ENCODE results near the gene FCRL5.

FCRL5 gene

GRCh38 chr1:157539568-157539967, 12.7 kb downstream of the FCRL5 start:
- no peak for TF ChIP-seq CTCF (IDR thresholded peaks at IDR 0.05; ENCODE audit: insufficient read depth, low read length, missing control alignments)
- no peak for DNase-seq (ENCODE audit: low read depth, low spot score)
- POLR2A ChIA-PET, result no interaction called here
- CTCF ChIA-PET, result no interaction called here
- no peak overlapping the region for H3K4me3 ChIP-seq (ENCODE audit: low read depth, low read length)

DNA sequence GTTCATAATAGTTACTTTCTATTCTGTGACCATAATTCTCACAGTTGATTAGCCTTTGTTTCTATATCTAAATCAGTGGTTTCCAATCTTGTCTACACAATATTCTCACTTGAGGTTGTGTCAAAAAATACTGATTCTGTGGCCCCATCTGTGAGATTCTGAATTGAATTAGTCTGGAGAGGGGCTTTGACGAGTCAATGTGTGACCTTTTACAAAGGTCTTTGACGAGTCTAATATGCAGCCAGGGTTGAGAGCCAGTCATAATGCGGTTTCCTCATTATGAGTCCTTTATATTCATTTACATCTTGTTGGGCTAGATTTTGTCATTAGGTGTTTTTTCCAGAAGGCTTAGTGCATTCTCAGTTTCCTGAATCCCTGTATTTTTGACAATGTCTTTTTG, 19.7 kb downstream of the FCRL5 start:
- no peak overlapping the region for H3K4me3 ChIP-seq (ENCODE audit: low read depth, low read length)
- CTCF ChIA-PET, result no interaction called here
- POLR2A ChIA-PET, result no interaction called here
- TF ChIP-seq CTCF (IDR thresholded peaks at IDR 0.05; ENCODE audit: insufficient read depth, low read length, missing control alignments), result no peak
- no peak for DNase-seq (ENCODE audit: low read depth, low spot score)

GRCh38 chr1:157523774-157524493, 28.4 kb downstream of the FCRL5 start:
- no peak for TF ChIP-seq CTCF (IDR thresholded peaks at IDR 0.05; ENCODE audit: insufficient read depth, low read length, missing control alignments)
- no peak for DNase-seq (ENCODE audit: low read depth, low spot score)
- ChIA-PET POLR2A (no interaction called here), CTCF (no interaction called here)
- H3K4me3 ChIP-seq (ENCODE audit: low read depth, low read length), result no peak overlapping the region

DNA sequence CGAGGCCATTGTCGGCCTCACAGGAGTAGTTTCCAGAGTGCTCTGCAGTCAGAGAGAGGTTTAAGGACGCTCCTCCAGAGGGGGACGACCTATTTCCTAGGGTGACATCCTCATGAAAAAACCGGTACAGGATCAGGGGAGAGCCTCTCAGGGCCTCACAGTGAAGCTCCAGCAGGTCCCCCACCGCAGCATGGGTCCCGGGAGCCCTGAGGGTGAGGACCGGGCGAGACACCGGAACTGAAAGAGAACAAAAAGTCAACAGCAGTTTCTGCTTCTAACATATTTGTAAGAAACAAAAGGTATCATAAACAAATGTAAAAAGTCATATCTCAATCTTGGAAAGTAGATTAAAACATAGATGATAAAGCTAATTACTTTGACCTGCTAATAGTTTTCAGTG, 31.3 kb downstream of the FCRL5 start:
- DNase-seq (ENCODE audit: low read depth, low spot score), result no peak
- no peak overlapping the region for H3K4me3 ChIP-seq (ENCODE audit: low read depth, low read length)
- no peak for TF ChIP-seq CTCF (IDR thresholded peaks at IDR 0.05; ENCODE audit: insufficient read depth, low read length, missing control alignments)
- POLR2A ChIA-PET, result no interaction called here
- CTCF ChIA-PET, result no interaction called here

DNA sequence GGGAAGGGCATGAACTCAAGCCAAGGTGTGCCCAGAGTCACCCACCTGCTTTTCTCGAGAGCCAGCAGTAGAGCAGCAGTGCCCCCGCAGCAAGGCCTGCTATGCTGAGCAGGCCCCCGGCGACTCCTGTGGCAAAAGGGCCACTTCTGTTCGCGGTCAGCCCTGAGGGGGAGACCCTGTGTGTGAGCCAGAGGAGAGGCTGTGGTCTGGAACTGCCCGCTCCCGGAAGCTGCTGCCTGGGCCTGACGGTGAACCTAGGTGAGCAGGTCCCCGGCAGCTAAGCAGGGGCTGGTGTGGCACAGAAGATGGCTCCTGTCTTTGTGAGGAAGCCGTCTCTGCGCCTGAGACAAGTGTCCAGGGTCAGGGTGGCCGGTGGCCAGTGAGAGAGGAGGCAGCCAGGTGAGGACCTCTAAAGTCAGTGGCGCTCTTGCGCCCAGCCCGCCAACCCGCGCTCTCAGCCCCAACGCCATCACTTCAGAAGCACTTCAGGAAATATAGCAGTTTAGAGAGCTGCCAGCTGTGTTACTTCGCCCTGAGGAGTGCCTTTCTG, 31.9 kb downstream of the FCRL5 start:
- H3K4me3 ChIP-seq (ENCODE audit: low read depth, low read length), result no peak overlapping the region
- ChIA-PET POLR2A (no interaction called here), CTCF (no interaction called here)
- DNase-seq (ENCODE audit: low read depth, low spot score), result no peak
- TF ChIP-seq CTCF (IDR thresholded peaks at IDR 0.05; ENCODE audit: insufficient read depth, low read length, missing control alignments), result no peak

DNA sequence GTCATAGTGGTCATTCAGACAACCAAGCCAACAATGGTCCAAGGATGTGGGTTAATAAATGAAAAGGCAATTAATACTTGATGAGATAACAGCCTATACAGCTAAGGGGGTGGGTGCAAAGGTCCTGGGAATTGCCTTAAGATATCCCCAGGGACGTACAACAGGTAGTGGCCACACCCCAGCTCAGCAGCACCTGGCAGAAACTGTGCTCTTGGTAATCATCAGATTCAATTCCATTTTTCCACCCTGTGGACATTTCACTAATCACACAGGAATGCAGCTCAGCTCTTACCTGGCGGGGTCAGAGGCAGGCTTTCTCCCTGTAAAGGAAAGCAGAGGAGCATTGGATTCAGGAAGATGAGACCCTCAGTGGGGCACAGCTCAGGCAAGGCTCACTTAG, 32.9 kb downstream of the FCRL5 start:
- DNase-seq (ENCODE audit: low read depth, low spot score), result no peak
- POLR2A ChIA-PET, result no interaction called here
- no peak overlapping the region for H3K4me3 ChIP-seq (ENCODE audit: low read depth, low read length)
- TF ChIP-seq CTCF (IDR thresholded peaks at IDR 0.05; ENCODE audit: insufficient read depth, low read length, missing control alignments), result no peak
- CTCF ChIA-PET, result interaction anchor here (1.4 kb wide), 1 partner anchor 14 kb away, joined by 4 read pairs; no protein-coding TSS in a partner anchor
